GM21723 (cell line): ENCODE data around the gene RIPOR2.
"Not testable (repeated sequence)": the region's sequence is repeated elsewhere in the genome, so short reads cannot be mapped to it uniquely, and the experiment has no call there.

Experiments
- ATAC-seq: cut with Tn5 transposase; IDR thresholded peaks from one replicate; pipeline ENCODE4 v1.9.1; 2021; ENCODE audit warnings: mild to moderate bottlenecking, moderate library complexity; ENCODE audit not compliant: unreplicated experiment

Gene RIPOR2

GRCh38 chr6:24881376-24881775 is 54.4 kb downstream of the RIPOR2 start:
- no peak for ATAC-seq

GRCh38 chr6:24880451-24880850 is 55.3 kb downstream of the RIPOR2 start:
- ATAC-seq: no peak

GRCh38 chr6:24879351-24879750 is 56.4 kb downstream of the RIPOR2 start:
- no peak for ATAC-seq

GRCh38 chr6:24877747-24878146 is 58.0 kb downstream of the RIPOR2 start:
- not testable (repeated sequence) for ATAC-seq

GRCh38 chr6:24876499-24877465 is 59.0 kb downstream of the RIPOR2 start:
- ATAC-seq: no peak

- ATAC-seq: no peak
Measured at GRCh38 chr6:24875534-24875901, 60.2 kb downstream of the RIPOR2 start.

- no peak for ATAC-seq
Measured at GRCh38 chr6:24874776-24875533, 60.8 kb downstream of the RIPOR2 start.

- ATAC-seq: no peak
Measured at GRCh38 chr6:24874128-24874527, 61.6 kb downstream of the RIPOR2 start.

GRCh38 chr6:24872779-24873178 is 63.0 kb downstream of the RIPOR2 start:
- ATAC-seq: no peak

- ATAC-seq: no peak
Measured at GRCh38 chr6:24868765-24869164, 67.0 kb downstream of the RIPOR2 start.

GRCh38 chr6:24867104-24867703 is 68.6 kb downstream of the RIPOR2 start:
- no peak for ATAC-seq

- ATAC-seq: no peak
Measured at GRCh38 chr6:24865161-24865560, 70.6 kb downstream of the RIPOR2 start.

GRCh38 chr6:24864343-24864742 is 71.4 kb downstream of the RIPOR2 start:
- no peak for ATAC-seq

GRCh38 chr6:24861934-24862333 is 73.8 kb downstream of the RIPOR2 start:
- peak; percentile 81 for ATAC-seq

GRCh38 chr6:24859608-24860200 is 76.1 kb downstream of the RIPOR2 start:
- ATAC-seq: no peak

- no peak for ATAC-seq
Measured at GRCh38 chr6:24859132-24859531, 76.6 kb downstream of the RIPOR2 start.

- ATAC-seq: peak; percentile 59
Measured at GRCh38 chr6:24858177-24858653, 77.5 kb downstream of the RIPOR2 start.

GRCh38 chr6:24856901-24857670 is 78.7 kb downstream of the RIPOR2 start:
- ATAC-seq: no peak

- no peak for ATAC-seq
Measured at GRCh38 chr6:24856246-24856599, 79.5 kb downstream of the RIPOR2 start.
